Spleen (tissue), 13 donors: ENCODE measurements around the gene RAPGEF3. TPM values are rescaled to one million over a fixed set of nuclear protein-coding genes. Genes with fewer than 3 reads are reported as not detected.

Experiments used
- DNase-seq: peaks from one replicate; pipeline ENCODE4 v3.0.0-alpha.2; 2020
- H3K27ac ChIP-seq, 8 donors: fragments of 200-600 bp; sonication (generic) in 7 of 8; 1 replicate in 4 of 8; 2 replicates in 4 of 8; pipeline versions ENCODE4 v1.5.0 to v1.8.0; 2016 to 2021; ENCODE audit warnings: inconsistent platforms in 4 of 8, mild to moderate bottlenecking in 4 of 8, moderate library complexity in 1 of 8
- H3K27me3 ChIP-seq, 7 donors: fragments of 200-600 bp; sonication (generic) in 6 of 7; replicated peaks in 1 of 7; 1 replicate in 4 of 7; 2 replicates in 3 of 7; pipeline versions ENCODE4 v1.5.0 to v1.8.0; 2016 to 2021; ENCODE audit warnings: inconsistent platforms in 3 of 7, mild to moderate bottlenecking in 1 of 7
- H3K36me3 ChIP-seq, 6 donors: fragments of 200-600 bp; sonication (generic) in 5 of 6; 1 replicate in 4 of 6; 2 replicates in 2 of 6; pipeline versions ENCODE4 v1.5.0 to v1.8.0; 2016 to 2021; ENCODE audit warnings: inconsistent platforms in 2 of 6
- H3K4me1 ChIP-seq, 6 donors: fragments of 200-600 bp; sonication (generic) in 5 of 6; 1 replicate in 3 of 6; 2 replicates in 3 of 6; pipeline versions ENCODE4 v1.5.0 to v1.8.0; 2016 to 2021; ENCODE audit warnings: inconsistent platforms in 3 of 6
- H3K4me3 ChIP-seq, 8 donors: fragments of 200-600 bp; sonication (generic) in 7 of 8; 1 replicate in 4 of 8; 2 replicates in 4 of 8; pipeline versions ENCODE4 v1.5.0 to v1.8.0; 2016 to 2021; ENCODE audit warnings: inconsistent platforms in 4 of 8, mild to moderate bottlenecking in 4 of 8, moderate library complexity in 2 of 8
- H3K9me3 ChIP-seq, 8 donors: fragments of 200-600 bp; sonication (generic) in 7 of 8; 1 replicate in 4 of 8; 2 replicates in 4 of 8; pipeline versions ENCODE4 v1.5.0 to v1.8.0; 2016 to 2021; ENCODE audit warnings: inconsistent platforms in 4 of 8
- CTCF ChIP-seq, 11 experiments: fragments of 200-600 bp in 7 of 11; fragments of 450-650 bp in 4 of 11; sonication (generic) in 4 of 11; IDR thresholded peaks in 8 of 11; conservative IDR thresholded peaks in 3 of 11; 1 replicate in 7 of 11; 2 replicates in 4 of 11; pipeline versions ENCODE4 v1.4.0 to v1.8.0; 2016 to 2021; ENCODE audit warnings: antibody characterized with exemption in 11 of 11, inconsistent platforms in 4 of 11, mild to moderate bottlenecking in 1 of 11
- POLR2A ChIP-seq, 3 donors: fragments of 450-650 bp; IDR thresholded peaks; one replicate each; pipeline ENCODE4 v1.5.1; 2017; ENCODE audit warnings: antibody characterized with exemption in 3 of 3, mild to moderate bottlenecking in 1 of 3
- POLR2AphosphoS5 ChIP-seq, 3 donors: sonication (generic); formaldehyde crosslinking; IDR thresholded peaks; one replicate each; pipeline ENCODE4 v1.5.1; 2017; ENCODE audit warnings: antibody characterized with exemption in 3 of 3
- WGBS, 5 donors: extraction: QIAGEN DNeasy Blood & Tissue Kit in 3 of 5; methylation state at CpG; one replicate each; pipeline versions ENCODE4 v1.1.5 to v1.1.7; 2013 to 2018; 5-methylcytosine and 5-hydroxymethylcytosine counted together
- intact Hi-C: fragments of 100-400 bp; cut with DNase I; formaldehyde crosslinking; loops from one replicate; pipeline ENCODE4 v1.15.0; 2023; ENCODE audit warnings: low total_unique reads
- long read RNA-seq, 2 donors: transcript quantifications; one replicate each; lab custom pipeline, GENCODE V29; 2026
- polyA plus RNA-seq, 3 donors: library from polyadenylated mRNA; stranded (reverse); fragments of 200-250 nt; gene quantifications; one replicate each; pipeline ENCODE4 v1.2.1, GENCODE V29; 2013
- total RNA-seq, 7 donors: library from RNA; depleted of rRNA in 3 of 7; stranded (reverse); fragments of >200 nt in 3 of 7; fragmentation: NEBNext Ultra II Directional in 4 of 7; extraction: Animal tissue kit (Norgen Biotek cat#: 25700) in 4 of 7; gene quantifications; one replicate each; pipeline versions ENCODE4 v1.1.0 to v1.2.1, GENCODE V29; 2016 to 2021
- donor health status: healthy with polysubstance abuse.
- donor health status: DM: no; HTN: no; CAD: no; lungs with moderate emphysema.
- donor health status: DM: no; HTN: no; CAD: no.
- donor health status: Bipolar disorder and iron deficiency.
- donor health status: healthy.
- donor health status: DM: no; HTN: no; CAD: no.
- donor health status: DM: yes; HTN: yes; CAD: no.

Gene RAPGEF3, protein sequence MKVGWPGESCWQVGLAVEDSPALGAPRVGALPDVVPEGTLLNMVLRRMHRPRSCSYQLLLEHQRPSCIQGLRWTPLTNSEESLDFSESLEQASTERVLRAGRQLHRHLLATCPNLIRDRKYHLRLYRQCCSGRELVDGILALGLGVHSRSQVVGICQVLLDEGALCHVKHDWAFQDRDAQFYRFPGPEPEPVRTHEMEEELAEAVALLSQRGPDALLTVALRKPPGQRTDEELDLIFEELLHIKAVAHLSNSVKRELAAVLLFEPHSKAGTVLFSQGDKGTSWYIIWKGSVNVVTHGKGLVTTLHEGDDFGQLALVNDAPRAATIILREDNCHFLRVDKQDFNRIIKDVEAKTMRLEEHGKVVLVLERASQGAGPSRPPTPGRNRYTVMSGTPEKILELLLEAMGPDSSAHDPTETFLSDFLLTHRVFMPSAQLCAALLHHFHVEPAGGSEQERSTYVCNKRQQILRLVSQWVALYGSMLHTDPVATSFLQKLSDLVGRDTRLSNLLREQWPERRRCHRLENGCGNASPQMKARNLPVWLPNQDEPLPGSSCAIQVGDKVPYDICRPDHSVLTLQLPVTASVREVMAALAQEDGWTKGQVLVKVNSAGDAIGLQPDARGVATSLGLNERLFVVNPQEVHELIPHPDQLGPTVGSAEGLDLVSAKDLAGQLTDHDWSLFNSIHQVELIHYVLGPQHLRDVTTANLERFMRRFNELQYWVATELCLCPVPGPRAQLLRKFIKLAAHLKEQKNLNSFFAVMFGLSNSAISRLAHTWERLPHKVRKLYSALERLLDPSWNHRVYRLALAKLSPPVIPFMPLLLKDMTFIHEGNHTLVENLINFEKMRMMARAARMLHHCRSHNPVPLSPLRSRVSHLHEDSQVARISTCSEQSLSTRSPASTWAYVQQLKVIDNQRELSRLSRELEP
- total RNA-seq (10 to 100 TPM; 50.6 to 84.3 (median 57.8) TPM), polyA plus RNA-seq (100 to 1,000 TPM in 1 of 3 donors, 10 to 100 TPM in 2; 21.4 to 116 (median 64.3) TPM)
- long read RNA-seq, donor 1, full-length matches to known transcripts: 1 of 23 reads
- long read RNA-seq, donor 1, partial matches to known transcripts: 22 of 23 reads
- long read RNA-seq, donor 1, other reads (novel, unspliced or antisense): 0 of 23 reads
- long read RNA-seq, donor 2, partial matches to known transcripts: 20 of 42 reads
- long read RNA-seq, donor 2, other reads (novel, unspliced or antisense): 21 of 42 reads

DNA sequence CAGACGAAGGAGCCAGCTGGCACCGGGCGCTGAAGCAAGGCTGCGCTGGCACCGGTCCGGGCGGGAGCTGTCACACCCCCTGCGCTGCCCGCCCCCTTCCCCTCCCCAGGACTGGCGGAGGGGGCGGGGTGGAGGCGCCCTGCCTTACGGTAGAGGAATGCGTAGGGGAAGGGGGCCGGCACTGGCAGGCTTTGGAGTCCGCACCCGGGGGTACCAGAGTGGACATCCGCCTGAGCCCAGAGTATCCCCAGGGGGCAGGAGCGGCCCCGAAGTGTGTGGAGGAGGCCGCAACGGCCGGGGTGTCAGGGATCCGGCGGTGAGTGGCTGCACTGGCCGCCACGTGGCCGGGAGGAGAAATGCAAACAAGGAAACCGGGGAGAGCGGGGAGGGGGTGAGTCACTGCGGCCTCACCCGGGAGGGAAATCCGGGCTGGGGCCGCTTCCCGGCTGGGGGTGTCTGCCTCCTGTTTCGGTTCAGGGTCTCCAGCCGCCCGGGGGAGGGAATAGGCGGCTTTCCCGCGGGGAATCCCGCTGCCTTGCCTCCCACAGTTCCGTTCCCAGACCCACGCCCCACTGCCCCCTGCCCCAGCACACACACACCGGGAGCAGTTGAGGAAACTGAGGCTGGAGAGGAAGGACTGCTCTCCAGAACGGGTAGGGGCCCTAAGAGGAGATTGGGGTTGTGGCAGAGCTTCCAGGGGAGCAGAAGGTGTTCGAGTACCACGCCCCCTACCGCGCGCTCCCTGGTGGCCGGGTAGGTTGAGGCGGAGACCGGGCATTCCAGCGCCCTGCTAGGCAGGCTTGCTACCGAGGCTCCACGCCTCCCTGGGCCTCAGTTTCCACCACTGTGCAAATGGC is at the start of gene RAPGEF3:
RAPGEF3 (minus strand) TSS at position 47 of the 857 bp plus-strand sequence. CDS start 324 bp downstream, outside the sequence.
- TF ChIP-seq POLR2A (IDR thresholded peaks at IDR 0.05) (peak in 1 of 3 donors; percentile 25), CTCF (IDR thresholded peaks at IDR 0.05 in 8 of 11, conservative IDR thresholded peaks at IDR 0.05 in 3 of 11) (peak; percentile 12 to 74 (median 51)), POLR2AphosphoS5 (IDR thresholded peaks at IDR 0.05) (peak; percentile 61 to 81 (median 81))
- Histone ChIP-seq H3K4me3 (peak within 1 kb of the TSS; percentile 42 to 72 (median 56)), H3K4me1 (peaks cover 22 to 86% (median 71%) of the 10 kb centered on the region in 6 donors), H3K27ac (peak within 1 kb of the TSS; percentile 52 to 89 (median 79)), H3K9me3 (no peaks in the 10 kb centered on the region), H3K27me3 (no peaks in the 10 kb centered on the region), H3K36me3 (no peaks in the 10 kb centered on the region)
- DNase-seq: peak; percentile 94
- intact Hi-C loops: no loop called here
- WGBS, 5 donors: 1 to 3% (median 1%) methylated on average over 31 to 57 of the region's 57 CpGs

DNA sequence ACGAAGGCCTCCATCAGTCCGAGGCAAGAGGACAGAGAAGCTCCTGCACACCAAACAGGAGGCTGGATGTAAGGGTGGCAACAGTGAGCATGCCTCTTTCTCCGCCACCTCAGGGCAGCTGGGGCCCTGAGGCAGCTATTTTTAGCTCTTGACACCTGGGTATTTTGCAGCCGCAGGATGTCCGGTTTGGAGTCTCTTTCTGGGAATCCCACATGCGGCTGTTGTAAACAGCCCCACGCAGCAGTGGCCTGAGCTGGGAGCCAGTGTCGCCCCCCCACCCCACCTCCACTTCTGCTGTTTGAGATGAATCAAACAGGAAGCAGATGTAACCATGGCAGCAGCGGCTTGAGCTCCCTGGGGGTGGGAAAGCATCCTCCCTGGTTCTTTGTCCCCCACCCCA is 49.4 kb upstream of the RAPGEF3 start:
- Histone ChIP-seq H3K27me3 (no peaks in the 10 kb centered on the region), H3K9me3 (no peaks in the 10 kb centered on the region), H3K36me3 (peaks cover 0 to 27% (median 0%) of the 10 kb centered on the region in 6 donors), H3K4me1 (peaks cover 94 to 100% (median 100%) of the 10 kb centered on the region in 6 donors), H3K27ac (peak overlapping the region; percentile 82 to 98 (median 96)), H3K4me3 (peak overlapping the region in 7 of 8 donors; percentile 3 to 54 (median 13))
- DNase-seq: peak; percentile 94
- 4 to 10% (median 7%) methylated on average over 4 to 9 of the region's 9 CpGs for WGBS, 5 donors
- TF ChIP-seq CTCF (IDR thresholded peaks at IDR 0.05 in 8 of 11, conservative IDR thresholded peaks at IDR 0.05 in 3 of 11) (no peak), POLR2AphosphoS5 (IDR thresholded peaks at IDR 0.05) (peak; percentile 58 to 69 (median 66))
- intact Hi-C loops: no loop called here

GRCh38 chr12:47807338-47807737 is 48.7 kb upstream of the RAPGEF3 start:
- H3K27me3 ChIP-seq: no peaks in the 10 kb centered on the region
- no peak for DNase-seq
- peak overlapping the region; percentile 82 to 98 (median 96) for H3K27ac ChIP-seq
- H3K4me3 ChIP-seq: peak overlapping the region in 1 of 8 donors; percentile 54
- WGBS, 5 donors: 52 to 71% (median 61%) methylated on average over 5 of the region's 5 CpGs
- intact Hi-C loops: no loop called here
- peaks cover 0 to 27% (median 0%) of the 10 kb centered on the region in 6 donors for H3K36me3 ChIP-seq
- H3K4me1 ChIP-seq: peaks cover 98 to 100% (median 100%) of the 10 kb centered on the region in 6 donors
- H3K9me3 ChIP-seq: no peaks in the 10 kb centered on the region
- TF ChIP-seq CTCF (IDR thresholded peaks at IDR 0.05 in 8 of 11, conservative IDR thresholded peaks at IDR 0.05 in 3 of 11) (no peak), POLR2AphosphoS5 (IDR thresholded peaks at IDR 0.05) (no peak), POLR2A (IDR thresholded peaks at IDR 0.05) (no peak)
